ENCODE data around the gene MIPOL1.

MIPOL1 gene

DNA sequence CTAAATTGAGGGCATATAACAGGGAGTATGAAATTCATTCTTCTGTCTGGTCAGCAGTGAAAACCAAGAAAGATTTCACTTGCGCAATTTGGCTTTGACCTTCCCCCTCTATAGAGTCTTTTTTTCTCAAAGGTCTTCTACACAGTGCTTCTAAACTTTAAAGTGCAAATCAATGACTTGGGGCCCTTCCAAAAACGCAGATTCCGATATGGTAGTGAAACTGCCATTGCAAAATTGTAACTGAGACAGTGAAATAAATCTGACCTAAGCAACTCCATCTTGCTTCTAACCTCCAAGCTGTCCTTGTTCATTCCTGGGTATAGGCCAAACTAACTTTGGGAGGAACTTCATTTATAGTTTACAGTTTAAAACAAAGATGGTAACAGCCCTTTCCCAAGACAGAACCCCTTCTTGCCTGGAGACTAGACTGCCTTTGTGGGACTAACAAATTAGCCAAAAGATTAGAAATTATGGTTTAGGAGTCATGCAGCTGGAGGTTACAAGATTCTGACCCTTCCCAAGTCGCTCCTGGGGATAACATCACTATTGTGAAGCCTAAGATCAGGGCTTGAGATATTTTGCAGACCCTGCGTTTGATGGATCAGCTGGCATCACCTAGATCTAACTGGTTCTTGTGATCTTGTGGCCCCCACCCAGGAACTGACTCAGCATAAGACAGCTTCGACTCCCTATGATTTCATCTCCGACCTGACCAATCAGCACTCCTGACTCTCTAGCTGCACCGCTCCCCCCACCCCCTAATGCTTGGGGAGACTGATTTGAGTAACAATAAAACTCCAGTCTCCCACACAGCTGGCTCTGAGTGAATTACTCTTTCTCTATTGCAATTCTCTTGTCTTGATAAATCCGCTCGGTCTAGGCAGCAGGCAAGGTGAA is 30.3 kb upstream of the MIPOL1 start:
- TF ChIP-seq, protein P1, sequence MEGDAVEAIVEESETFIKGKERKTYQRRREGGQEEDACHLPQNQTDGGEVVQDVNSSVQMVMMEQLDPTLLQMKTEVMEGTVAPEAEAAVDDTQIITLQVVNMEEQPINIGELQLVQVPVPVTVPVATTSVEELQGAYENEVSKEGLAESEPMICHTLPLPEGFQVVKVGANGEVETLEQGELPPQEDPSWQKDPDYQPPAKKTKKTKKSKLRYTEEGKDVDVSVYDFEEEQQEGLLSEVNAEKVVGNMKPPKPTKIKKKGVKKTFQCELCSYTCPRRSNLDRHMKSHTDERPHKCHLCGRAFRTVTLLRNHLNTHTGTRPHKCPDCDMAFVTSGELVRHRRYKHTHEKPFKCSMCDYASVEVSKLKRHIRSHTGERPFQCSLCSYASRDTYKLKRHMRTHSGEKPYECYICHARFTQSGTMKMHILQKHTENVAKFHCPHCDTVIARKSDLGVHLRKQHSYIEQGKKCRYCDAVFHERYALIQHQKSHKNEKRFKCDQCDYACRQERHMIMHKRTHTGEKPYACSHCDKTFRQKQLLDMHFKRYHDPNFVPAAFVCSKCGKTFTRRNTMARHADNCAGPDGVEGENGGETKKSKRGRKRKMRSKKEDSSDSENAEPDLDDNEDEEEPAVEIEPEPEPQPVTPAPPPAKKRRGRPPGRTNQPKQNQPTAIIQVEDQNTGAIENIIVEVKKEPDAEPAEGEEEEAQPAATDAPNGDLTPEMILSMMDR (IDR thresholded peaks at IDR 0.05; ENCODE audit: low read depth, low read length), result no peak
- no peak for DNase-seq (ENCODE audit: extremely low read depth, low read depth)

DNA sequence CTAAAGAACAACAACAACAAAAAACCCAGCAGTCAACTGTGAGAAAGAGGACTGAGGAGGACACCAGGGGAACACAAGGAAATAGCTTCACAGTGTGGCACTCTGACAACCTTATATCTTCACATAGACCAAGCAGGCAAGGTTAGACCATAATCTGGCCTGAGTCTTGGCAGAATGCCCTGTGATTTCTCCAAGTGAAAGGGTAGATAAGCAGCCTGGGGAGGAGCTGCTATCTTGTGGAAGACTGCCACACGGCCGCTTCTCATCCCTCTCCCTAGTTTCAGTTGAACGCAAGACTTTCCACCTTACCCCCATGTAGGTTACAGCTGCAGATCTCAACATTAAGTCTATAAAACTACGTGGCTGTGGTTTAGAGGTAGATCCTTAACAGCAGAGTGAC is 29.0 kb upstream of the MIPOL1 start:
- TF ChIP-seq, protein P1 (IDR thresholded peaks at IDR 0.05; ENCODE audit: low read depth, low read length), result no peak
- no peak for DNase-seq (ENCODE audit: extremely low read depth, low read depth)

GRCh38 chr14:37170237-37170636 is 27.5 kb upstream of the MIPOL1 start:
- DNase-seq (ENCODE audit: extremely low read depth, low read depth), result no peak
- TF ChIP-seq, protein P1 (IDR thresholded peaks at IDR 0.05; ENCODE audit: low read depth, low read length), result no peak

GRCh38 chr14:37170993-37171392 is 26.7 kb upstream of the MIPOL1 start:
- no peak for DNase-seq (ENCODE audit: extremely low read depth, low read depth)
- TF ChIP-seq, protein P1 (IDR thresholded peaks at IDR 0.05; ENCODE audit: low read depth, low read length), result no peak

DNA sequence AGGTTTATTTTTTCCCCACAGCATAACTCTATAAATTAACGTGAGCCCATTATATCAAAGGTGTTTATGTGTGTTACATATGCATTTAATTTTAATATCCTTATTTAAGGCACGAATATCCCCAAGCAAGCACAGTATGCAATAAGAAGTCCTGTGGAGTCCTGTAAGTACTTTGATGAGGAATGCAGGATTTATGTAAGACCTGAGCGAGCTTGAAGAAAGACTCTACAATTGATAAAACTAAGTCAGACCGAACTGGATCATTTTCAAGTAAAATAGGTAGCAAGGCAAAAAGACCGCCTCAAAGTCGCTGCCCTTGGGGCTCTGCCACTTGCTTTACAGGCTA is 26.1 kb upstream of the MIPOL1 start:
- DNase-seq (ENCODE audit: extremely low read depth, low read depth), result no peak
- TF ChIP-seq, protein P1 (IDR thresholded peaks at IDR 0.05; ENCODE audit: low read depth, low read length), result no peak

DNA sequence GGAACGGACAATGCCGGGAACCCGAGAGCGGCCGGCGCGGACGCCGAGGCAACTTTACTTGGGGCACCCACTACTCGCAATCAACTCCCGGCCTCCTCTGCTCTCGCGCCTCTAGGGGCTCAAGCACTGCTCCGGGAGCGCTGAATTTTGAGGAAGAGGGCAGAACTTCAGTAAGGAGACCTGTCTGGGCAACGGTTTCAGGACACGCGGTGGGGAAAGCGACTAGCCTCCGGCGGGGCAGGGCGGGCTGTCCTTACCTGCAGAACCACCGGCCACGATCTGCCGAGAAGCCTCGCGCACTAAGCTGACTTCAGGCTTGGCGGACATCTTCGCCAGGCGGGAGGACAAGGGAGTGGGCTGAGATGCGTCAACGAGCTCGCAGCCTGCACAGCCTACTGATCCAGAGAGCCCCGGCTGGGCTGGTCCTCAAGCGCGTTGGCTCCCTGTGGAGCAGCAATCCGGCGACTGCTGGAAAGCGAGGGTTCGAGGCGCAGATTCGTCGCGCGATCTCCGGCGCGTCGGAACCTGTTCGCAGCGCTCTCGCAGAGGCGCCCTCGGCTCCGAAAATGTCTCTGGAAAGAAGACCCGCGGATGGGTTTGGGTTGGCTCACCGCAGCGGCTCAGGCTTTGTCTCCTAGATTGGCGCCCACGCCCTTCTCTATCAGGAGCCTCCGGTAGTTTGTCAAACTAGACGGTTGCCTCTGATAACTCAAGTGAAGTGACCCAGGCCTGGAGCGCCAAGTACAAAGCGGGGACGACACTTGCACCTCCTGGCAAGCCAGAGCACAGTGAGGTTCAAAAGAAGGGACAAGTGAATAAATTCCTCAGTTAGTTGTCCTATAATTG is 25.5 kb upstream of the MIPOL1 start, which contains the start of gene SLC25A21:
Gene SLC25A21, minus strand, starts transcription at position 583 of the 846 bp plus-strand sequence.
- DNase-seq (ENCODE audit: extremely low read depth, low read depth), result peak; percentile 56
- TF ChIP-seq, protein P1 (IDR thresholded peaks at IDR 0.05; ENCODE audit: low read depth, low read length), result peak; percentile 21
